Liver (tissue), 4 donors: ENCODE results near the gene PAH. TPM values are rescaled to one million over a fixed set of nuclear protein-coding genes. Genes with fewer than 3 reads are reported as not detected.

Experiments
- polyA plus RNA-seq, 2 donors: library from polyadenylated mRNA; stranded (reverse) in 1 of 2; unstranded in 1 of 2; fragments of 200-250 nt in 1 of 2; fragments of >200 nt in 1 of 2; fragmentation: Nextera tagmentation in 1 of 2; extraction: Ambion mirVana in 1 of 2; gene quantifications; one replicate each; pipeline versions ENCODE4 v1.2.1 to v1.2.3, GENCODE V29; 2013 to 2015
- total RNA-seq, 2 donors: library from RNA; depleted of rRNA; stranded (reverse); fragments of >200 nt; gene quantifications; one replicate each; pipeline ENCODE4 v1.2.3, GENCODE V29; 2014
- donor health status: healthy.
- donor health status: healthy.
- donor health status: healthy.

Gene PAH
- total and polyA plus RNA-seq, 4 donors = 327 to 696 (median 568) TPM

Other genes starting within 250 kb of the PAH start
- gene ASCL1, start 40.4 kb upstream of the PAH start, total RNA-seq = not detected
- under 1 TPM in 1 of 2 donors, not detected in 1; 0.06 TPM for gene ASCL1, start 40.4 kb upstream of the PAH start, polyA plus RNA-seq